K562 (cell line): Measurements from ENCODE around the gene PRSS8. TPM values are rescaled to one million over a fixed set of nuclear protein-coding genes. Genes with fewer than 3 reads are reported as not detected.
"Not testable (repeated sequence)": the region's sequence is repeated elsewhere in the genome, so short reads cannot be mapped to it uniquely, and the experiment has no call there.

Source experiments
- ATAC-seq: fragments of 200-7000 bp; cut with Tn5 transposase; 3 replicates; pipeline ENCODE4 v1.9.1; 2020; ENCODE audit warnings: moderate library complexity
- BruUV-seq: library from RNA; stranded (reverse); fragments of 400-500 nt; replicated peaks from 2 replicates; lab custom pipeline; 2021; lab: Mats Ljungman, UMichigan
- CTCF ChIA-PET: fragments of 300-600 bp; formaldehyde crosslinking; extraction: SDS; loops from one replicate; lab custom pipeline; 2021; ENCODE audit warnings: low intra/inter-chr PET ratio; lab: Yijun Ruan, JAX
- POLR2A ChIA-PET: fragments of 300-600, 350-650 bp; sonication (Branson Sonifier 250); formaldehyde crosslinking; extraction: SDS; loops from one replicate; lab custom pipeline; 2021; ENCODE audit warnings: antibody characterized with exemption, inconsistent platforms; lab: Yijun Ruan, JAX
- DNase-seq, 4 experiments: peaks; one replicate each; pipeline versions ENCODE4 v3.0.0 to v3.0.0-alpha.2; 2011 to 2018; ENCODE audit warnings: low spot score in 3 of 4, mixed read lengths in 3 of 4; ENCODE audit errors: extremely low read depth in 1 of 4
- FAIRE-seq: peaks from 2 replicates; lab custom pipeline; 2011; peaks lifted over from hg19 to GRCh38; lab: Jason Lieb, UNC
- H2AFZ ChIP-seq: 2 replicates; pipeline ENCODE4 v1.6.0; 2011; ENCODE audit warnings: low read depth, low read length, control low read depth, inconsistent platforms
- H3K27ac ChIP-seq: fragments of 200-600 bp; 3 replicates; pipeline ENCODE4 v1.8.0; 2011; ENCODE audit warnings: low read depth, mild to moderate bottlenecking, control low read depth, inconsistent platforms, low read length, moderate library complexity, mixed read lengths; ENCODE audit errors: extremely low read depth
- H3K27me3 ChIP-seq, 2 experiments: fragments of 300-600 bp in 1 of 2; 2 replicates in 1 of 2; 3 replicates in 1 of 2; pipeline versions ENCODE4 v1.6.0 to v1.8.0; 2011; ENCODE audit warnings: inconsistent platforms in 2 of 2, low read length in 2 of 2, mild to moderate bottlenecking in 1 of 2, mixed read lengths in 1 of 2, moderate library complexity in 1 of 2; ENCODE audit not compliant: control insufficient read depth in 2 of 2, insufficient read depth in 2 of 2
- H3K36me3 ChIP-seq: fragments of 300-600 bp; 3 replicates; pipeline ENCODE4 v1.8.0; 2011; ENCODE audit warnings: mild to moderate bottlenecking, low read length, inconsistent platforms; ENCODE audit not compliant: control insufficient read depth, insufficient read depth
- H3K4me1 ChIP-seq, 2 experiments: fragments of 200-600 bp in 1 of 2; replicated peaks in 1 of 2; 2 replicates in 1 of 2; 3 replicates in 1 of 2; pipeline versions ENCODE4 v1.5.1 to v1.8.0; 2011; ENCODE audit warnings: inconsistent platforms in 2 of 2, low read length in 2 of 2, mild to moderate bottlenecking in 1 of 2, mixed read lengths in 1 of 2, moderate library complexity in 1 of 2; ENCODE audit not compliant: control insufficient read depth in 2 of 2, insufficient read depth in 2 of 2
- H3K4me2 ChIP-seq: 2 replicates; pipeline ENCODE4 v1.6.1; 2011; ENCODE audit warnings: low read length, control low read depth, inconsistent platforms, mixed read lengths; ENCODE audit not compliant: insufficient read depth
- H3K4me3 ChIP-seq: fragments of 200-600 bp; sonication (generic), shearing (Covaris generic); 2 replicates; pipeline ENCODE4 v1.5.1; 2016; ENCODE audit warnings: control low read depth, inconsistent platforms
- H3K79me2 ChIP-seq: fragments of 200-600 bp; 3 replicates; pipeline ENCODE4 v1.8.0; 2011; ENCODE audit warnings: low read length, inconsistent platforms; ENCODE audit not compliant: control insufficient read depth, insufficient read depth
- H3K9ac ChIP-seq, 2 experiments: 2 replicates each; pipeline versions ENCODE4 v1.6.0 to v1.6.1; 2011; ENCODE audit warnings: low read depth in 2 of 2, low read length in 2 of 2, control low read depth in 1 of 2, inconsistent platforms in 1 of 2, mild to moderate bottlenecking in 1 of 2, mixed read lengths in 1 of 2; ENCODE audit not compliant: insufficient read depth in 1 of 2
- H3K9me1 ChIP-seq: one replicate; pipeline ENCODE4 v1.6.0; 2011; ENCODE audit warnings: inconsistent platforms, mild to moderate bottlenecking, low read length, moderate library complexity; ENCODE audit not compliant: control insufficient read depth, insufficient read depth
- H3K9me3 ChIP-seq: replicated peaks from 2 replicates; pipeline ENCODE4 v1.5.1; 2011; ENCODE audit warnings: low read depth, low read length, inconsistent platforms; ENCODE audit not compliant: control insufficient read depth, insufficient read depth
- H4K20me1 ChIP-seq: replicated peaks from 2 replicates; pipeline ENCODE4 v1.6.1; 2011; ENCODE audit warnings: low read length, inconsistent platforms, mixed read lengths; ENCODE audit not compliant: control insufficient read depth, insufficient read depth
- CEBPB ChIP-seq: fragments of 450-650 bp; IDR thresholded peaks from 2 replicates; pipeline ENCODE4 v1.6.1; 2016; ENCODE audit warnings: missing genetic modification characterization, missing compliant biosample characterization
- WGBS: fragments of 100-300 bp; shearing (Covaris generic); methylation state at CpG from one replicate; pipeline ENCODE4 v1.1.6; 2016; ENCODE audit warnings: low coverage, mixed read lengths; ENCODE audit not compliant: insufficient coverage; ENCODE audit errors: missing lambda C conversion rate; 5-methylcytosine and 5-hydroxymethylcytosine counted together
- in situ Hi-C: fragments of 300-500 bp; cut with MboI; formaldehyde crosslinking; loops from 4 replicates; pipeline ENCODE4 v1.15.0; 2018; ENCODE audit warnings: inconsistent platforms, mixed read lengths
- intact Hi-C: fragments of 100-400 bp; cut with micrococcal nuclease; formaldehyde crosslinking; loops from 2 replicates; pipeline ENCODE4 v1.14.2; 2022
- polyA plus RNA-seq, 8 experiments: library from polyadenylated mRNA; depleted of rRNA in 4 of 8; stranded (reverse) in 5 of 8; unstranded in 3 of 8; fragments of >200 nt; fragmentation: Nextera tagmentation in 2 of 8; fragmentation: Illumina TruSeq in 1 of 8; extraction: Ambion mirVana in 2 of 8; extraction: Trizol in 1 of 8; gene quantifications; 2 replicates each; pipeline versions ENCODE4 v1.2.1 to v1.2.3, GENCODE V29; 2011 to 2014; ENCODE audit warnings: inconsistent platforms in 1 of 8, missing spikeins in 1 of 8
- total RNA-seq, 7 experiments: library from RNA; depleted of rRNA in 6 of 7; stranded (reverse); fragments of >200 nt in 6 of 7; fragmentation: Illumina TruSeq in 2 of 7; extraction: Trizol in 2 of 7; gene quantifications; 2 replicates each; pipeline versions ENCODE4 v1.2.1 to v1.2.3, GENCODE V29; 2011 to 2021; ENCODE audit warnings: low replicate concordance in 1 of 7
- TF ChIP-seq, protein P1 (sequence below): fragments of 150-350 bp; conservative IDR thresholded peaks from 2 replicates; pipeline ENCODE4 v1.6.1; 2014; ENCODE audit warnings: low read length

Gene PRSS8
- total and polyA plus RNA-seq, 9 of the 15 experiments (the other 6 are each of a cell fraction or from before 2014, with no cell fraction given) = 0.25 to 3.9 (median 1.3) TPM; not detected in 1

DNA sequence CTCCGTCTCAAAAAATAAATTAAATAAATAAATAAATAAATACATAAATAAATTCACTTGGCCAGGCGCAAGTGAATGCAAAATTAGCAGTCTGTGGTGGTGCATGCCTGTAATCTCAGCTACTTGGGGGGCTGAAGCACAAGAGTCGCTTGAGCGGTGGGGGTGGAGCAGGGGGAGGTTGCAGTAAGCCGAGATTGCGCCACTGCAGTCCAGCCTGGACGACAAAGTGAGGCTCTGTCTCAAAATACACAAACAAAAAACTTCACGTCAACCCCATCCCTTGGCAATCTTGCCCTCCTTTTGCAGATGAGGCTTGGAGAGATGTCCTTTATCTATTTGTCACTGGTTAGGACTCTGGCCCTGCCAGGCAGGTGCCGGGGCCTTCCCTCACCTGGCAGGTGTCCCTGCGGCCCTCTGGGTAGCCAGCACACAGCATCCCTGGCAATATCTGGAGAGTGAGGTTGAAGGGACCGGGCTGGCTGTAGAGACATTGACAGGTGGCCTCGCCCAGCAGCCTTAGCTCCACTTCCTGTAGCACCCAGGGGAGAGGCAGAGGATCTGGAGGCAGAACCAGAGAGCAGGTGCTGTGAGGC lies 10.0 kb upstream of the PRSS8 start:
- CTCF ChIA-PET = no interaction called here
- Histone ChIP-seq H3K9me1 (no peaks in the 10 kb centered on the region), H3K27me3 (peaks cover 15 to 21% of the 10 kb centered on the region in 2 experiments; a peak in 4 of 5 replicates), H3K4me1 (peaks cover 11 to 51% of the 10 kb centered on the region in 2 experiments), H3K36me3 (no peaks in the 10 kb centered on the region), H3K4me2 (no peak overlapping the region), H3K4me3 (no peak overlapping the region), H2AFZ (no peak overlapping the region), H3K9ac (no peak overlapping the region), H4K20me1 (no peaks in the 10 kb centered on the region; the same call in 1 of the 2 replicates), H3K79me2 (no peaks in the 10 kb centered on the region), H3K27ac (no peak overlapping the region), H3K9me3 (no peaks in the 10 kb centered on the region)
- TF ChIP-seq CEBPB (tag) = peak; percentile 70
- TF ChIP-seq, protein P1, sequence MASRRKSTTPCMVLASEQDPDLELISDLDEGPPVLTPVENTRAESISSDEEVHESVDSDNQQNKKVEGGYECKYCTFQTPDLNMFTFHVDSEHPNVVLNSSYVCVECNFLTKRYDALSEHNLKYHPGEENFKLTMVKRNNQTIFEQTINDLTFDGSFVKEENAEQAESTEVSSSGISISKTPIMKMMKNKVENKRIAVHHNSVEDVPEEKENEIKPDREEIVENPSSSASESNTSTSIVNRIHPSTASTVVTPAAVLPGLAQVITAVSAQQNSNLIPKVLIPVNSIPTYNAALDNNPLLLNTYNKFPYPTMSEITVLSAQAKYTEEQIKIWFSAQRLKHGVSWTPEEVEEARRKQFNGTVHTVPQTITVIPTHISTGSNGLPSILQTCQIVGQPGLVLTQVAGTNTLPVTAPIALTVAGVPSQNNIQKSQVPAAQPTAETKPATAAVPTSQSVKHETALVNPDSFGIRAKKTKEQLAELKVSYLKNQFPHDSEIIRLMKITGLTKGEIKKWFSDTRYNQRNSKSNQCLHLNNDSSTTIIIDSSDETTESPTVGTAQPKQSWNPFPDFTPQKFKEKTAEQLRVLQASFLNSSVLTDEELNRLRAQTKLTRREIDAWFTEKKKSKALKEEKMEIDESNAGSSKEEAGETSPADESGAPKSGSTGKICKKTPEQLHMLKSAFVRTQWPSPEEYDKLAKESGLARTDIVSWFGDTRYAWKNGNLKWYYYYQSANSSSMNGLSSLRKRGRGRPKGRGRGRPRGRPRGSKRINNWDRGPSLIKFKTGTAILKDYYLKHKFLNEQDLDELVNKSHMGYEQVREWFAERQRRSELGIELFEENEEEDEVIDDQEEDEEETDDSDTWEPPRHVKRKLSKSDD = no peak
- FAIRE-seq = no peak
- BruUV-seq = no TSS peak
- DNase-seq = no peak
- POLR2A ChIA-PET = interaction anchor here (0.6 to 3.5 kb wide), 7 partner anchors 11 to 143 kb away, joined by 3 to 24 read pairs (median 3); partner anchors contain the start of gene FUS
- no peak for ATAC-seq
- 10% methylated on average over 12 of the region's 12 CpGs for WGBS
- intact Hi-C loops = loop anchor here (10.0 kb wide), 1 partner anchor 161 kb away; the partner anchor contains the start of gene HSD3B7
- in situ Hi-C loops = no loop called here

DNA sequence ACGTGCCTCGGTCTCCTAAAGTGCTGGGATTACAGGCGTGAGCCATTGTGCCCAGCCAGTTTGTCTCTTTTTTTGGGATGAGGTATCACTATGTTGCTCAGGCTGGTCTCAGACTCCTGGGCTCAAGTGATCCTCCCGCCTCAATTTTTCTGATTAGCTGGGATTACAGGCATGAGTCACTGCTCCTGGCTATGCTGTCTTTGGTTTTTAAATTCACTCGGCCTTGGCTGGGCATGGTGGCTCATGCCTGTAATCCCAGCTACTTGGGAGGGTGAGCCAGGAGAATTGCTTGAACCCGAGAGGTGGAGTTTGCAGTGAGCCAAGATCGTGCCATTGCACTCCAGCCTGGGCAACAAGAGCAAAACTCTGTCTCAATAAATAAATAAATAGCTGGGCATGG lies 8.9 kb upstream of the PRSS8 start:
- in situ Hi-C loops, H3K4me2 ChIP-seq, DNase-seq, H2AFZ ChIP-seq, BruUV-seq, CTCF ChIA-PET, H4K20me1 ChIP-seq, H3K4me3 ChIP-seq, FAIRE-seq, H3K36me3 ChIP-seq, H3K79me2 ChIP-seq, H3K9me1 ChIP-seq, H3K9ac ChIP-seq, ATAC-seq, H3K27ac ChIP-seq, H3K9me3 ChIP-seq: not testable (repeated sequence)
- 41% methylated on average over 7 of the region's 7 CpGs for WGBS
- POLR2A ChIA-PET = interaction anchor here (0.7 to 3.5 kb wide), 3 partner anchors 10 to 36 kb away, joined by 3 to 24 read pairs (median 3); partner anchors contain the start of genes FUS and KAT8
- H3K27me3 ChIP-seq = peaks cover 15 to 21% of the 10 kb centered on the region in 2 experiments; a peak in 4 of 5 replicates
- peaks cover 11 to 47% of the 10 kb centered on the region in 2 experiments for H3K4me1 ChIP-seq
- intact Hi-C loops = loop anchor here (5.0 to 10.0 kb wide), 2 partner anchors 37 to 160 kb away; partner anchors contain the start of genes BCKDK and HSD3B7
